Measurements from ENCODE around the gene SERPINA3. TPM values are rescaled to one million over a fixed set of nuclear protein-coding genes. Genes with fewer than 3 reads are reported as not detected.

The SERPINA3 gene
- total RNA-seq, 5 donors from 2014 or later (not counting 1 experiment from before 2014, with no cell fraction given), result 4.0 to 6.1 (median 4.4) TPM; not detected in 2

DNA sequence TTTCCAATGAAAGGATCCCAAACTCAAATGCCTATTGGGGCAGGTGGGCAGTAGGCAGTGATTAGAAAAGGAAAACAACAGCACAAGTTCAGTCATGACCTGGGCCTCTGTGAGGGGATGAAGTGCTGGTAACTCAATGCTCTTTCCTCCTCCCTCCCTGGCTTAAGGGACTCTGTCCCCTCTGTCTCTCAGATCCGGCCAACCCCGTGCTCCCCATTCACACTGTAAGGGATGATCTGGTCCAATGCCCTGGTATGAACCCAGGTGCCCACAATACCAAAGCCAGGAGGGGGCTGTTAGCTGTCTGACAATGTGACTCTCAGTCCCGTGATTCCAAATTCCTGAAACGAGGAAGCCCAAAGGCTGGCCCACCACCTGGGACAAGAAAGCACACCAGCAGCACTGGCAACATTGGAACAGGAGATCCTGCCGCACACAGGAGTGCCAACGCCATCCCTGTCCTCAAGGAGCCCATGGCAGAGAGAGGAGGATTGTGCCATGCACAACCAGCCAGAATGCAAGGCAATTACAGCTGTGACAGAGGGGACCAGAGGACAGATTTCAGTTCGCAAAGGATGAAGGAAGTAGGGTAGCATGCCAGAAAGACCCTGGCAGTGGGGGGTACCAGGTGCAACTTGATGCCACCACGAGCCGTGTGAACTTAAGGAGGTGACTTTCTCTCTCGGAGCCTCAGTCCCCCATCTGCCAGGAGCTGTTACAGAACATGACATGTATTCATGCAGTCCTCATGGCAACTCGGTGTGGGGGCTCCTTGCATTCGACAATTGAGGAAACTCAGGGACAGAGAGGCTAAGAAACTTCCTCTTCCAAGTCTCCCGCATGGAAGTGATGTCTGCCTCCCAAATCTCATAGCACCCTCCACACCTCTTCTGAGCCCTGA is 37.6 kb downstream of the SERPINA3 start:
- peaks cover 0 to 11% of the 10 kb centered on the region in 2 experiments for H3K27me3 ChIP-seq (replicated peaks in 1 of 2; ENCODE audit: control insufficient read depth in 2 of 2, extremely low read depth in 1 of 2, insufficient read depth in 2 of 2, low read length in 1 of 2)
- peaks cover 0 to 6% (median 4%) of the 10 kb centered on the region in 3 donors for H3K9me3 Mint-ChIP-seq
- H3K4me3 Mint-ChIP-seq, result no peak overlapping the region
- ChIA-PET CTCF (no interaction called here), POLR2A (no interaction called here)
- no peak overlapping the region for H3K27ac ChIP-seq (ENCODE audit: low read length)
- 76% methylated on average over 13 of the region's 13 CpGs for WGBS (ENCODE audit: insufficient coverage)
- H3K4me1 ChIP-seq (ENCODE audit: control insufficient read depth in 1 of 2, extremely low read depth in 1 of 2, insufficient read depth in 2 of 2, low read length in 2 of 2), result no peaks in the 10 kb centered on the region
- H3K27me3 Mint-ChIP-seq, result peaks cover 3% of the 10 kb centered on the region in 2 donors
- no peaks in the 10 kb centered on the region for H3K36me3 Mint-ChIP-seq
- no peaks in the 10 kb centered on the region for H3K36me3 ChIP-seq (ENCODE audit: control insufficient read depth in 2 of 2, extremely low read depth in 1 of 2, insufficient read depth in 1 of 2, low read length in 1 of 2)
- ATAC-seq (replicated peaks in 1 of 4), result no peak
- no peaks in the 10 kb centered on the region for H3K4me1 Mint-ChIP-seq
- no peak overlapping the region for H3K4me3 ChIP-seq (ENCODE audit: control insufficient read depth in 1 of 2, extremely low read depth in 1 of 2, low read length in 1 of 2)
- no peak overlapping the region for H3K27ac Mint-ChIP-seq
- no peak for DNase-seq
- H3K9me3 ChIP-seq, result no peaks in the 10 kb centered on the region

DNA sequence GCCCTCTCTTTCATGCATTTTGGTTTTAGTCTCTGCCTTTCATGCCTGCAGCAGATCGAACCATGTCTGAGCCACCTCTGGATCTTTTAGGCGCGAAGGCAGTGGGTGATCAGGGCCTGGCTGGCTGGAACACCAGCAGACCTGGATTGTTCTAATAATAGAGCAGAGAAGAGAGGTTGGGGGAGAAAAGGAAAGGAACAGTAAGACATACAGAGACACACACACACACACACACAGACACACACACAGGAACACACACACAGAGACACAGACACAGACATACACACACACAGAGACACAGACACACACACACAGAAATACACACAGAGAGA is 38.2 kb downstream of the SERPINA3 start:
- ChIA-PET POLR2A (no interaction called here), CTCF (no interaction called here)
- ATAC-seq (replicated peaks in 1 of 4), result no peak
- Histone ChIP-seq H3K4me3 (ENCODE audit: control insufficient read depth in 1 of 2, extremely low read depth in 1 of 2, low read length in 1 of 2) (no peak overlapping the region), H3K27ac (ENCODE audit: low read length) (no peak overlapping the region), H3K36me3 (ENCODE audit: control insufficient read depth in 2 of 2, extremely low read depth in 1 of 2, insufficient read depth in 1 of 2, low read length in 1 of 2) (no peaks in the 10 kb centered on the region), H3K4me1 (ENCODE audit: control insufficient read depth in 1 of 2, extremely low read depth in 1 of 2, insufficient read depth in 2 of 2, low read length in 2 of 2) (no peaks in the 10 kb centered on the region), H3K27me3 (replicated peaks in 1 of 2; ENCODE audit: control insufficient read depth in 2 of 2, extremely low read depth in 1 of 2, insufficient read depth in 2 of 2, low read length in 1 of 2) (peaks cover 0 to 10% of the 10 kb centered on the region in 2 experiments), H3K9me3 (no peaks in the 10 kb centered on the region)
- H3K4me3 Mint-ChIP-seq, result no peak overlapping the region
- H3K4me1 Mint-ChIP-seq, result no peaks in the 10 kb centered on the region
- peaks cover 1 to 3% of the 10 kb centered on the region in 2 donors for H3K27me3 Mint-ChIP-seq
- DNase-seq, result no peak
- H3K27ac Mint-ChIP-seq, result no peak overlapping the region
- H3K9me3 Mint-ChIP-seq, result peaks cover 0 to 6% (median 4%) of the 10 kb centered on the region in 3 donors
- no CpG with 5 or more reads among the region's 3 CpGs for WGBS (ENCODE audit: insufficient coverage)
- H3K36me3 Mint-ChIP-seq, result no peaks in the 10 kb centered on the region

DNA sequence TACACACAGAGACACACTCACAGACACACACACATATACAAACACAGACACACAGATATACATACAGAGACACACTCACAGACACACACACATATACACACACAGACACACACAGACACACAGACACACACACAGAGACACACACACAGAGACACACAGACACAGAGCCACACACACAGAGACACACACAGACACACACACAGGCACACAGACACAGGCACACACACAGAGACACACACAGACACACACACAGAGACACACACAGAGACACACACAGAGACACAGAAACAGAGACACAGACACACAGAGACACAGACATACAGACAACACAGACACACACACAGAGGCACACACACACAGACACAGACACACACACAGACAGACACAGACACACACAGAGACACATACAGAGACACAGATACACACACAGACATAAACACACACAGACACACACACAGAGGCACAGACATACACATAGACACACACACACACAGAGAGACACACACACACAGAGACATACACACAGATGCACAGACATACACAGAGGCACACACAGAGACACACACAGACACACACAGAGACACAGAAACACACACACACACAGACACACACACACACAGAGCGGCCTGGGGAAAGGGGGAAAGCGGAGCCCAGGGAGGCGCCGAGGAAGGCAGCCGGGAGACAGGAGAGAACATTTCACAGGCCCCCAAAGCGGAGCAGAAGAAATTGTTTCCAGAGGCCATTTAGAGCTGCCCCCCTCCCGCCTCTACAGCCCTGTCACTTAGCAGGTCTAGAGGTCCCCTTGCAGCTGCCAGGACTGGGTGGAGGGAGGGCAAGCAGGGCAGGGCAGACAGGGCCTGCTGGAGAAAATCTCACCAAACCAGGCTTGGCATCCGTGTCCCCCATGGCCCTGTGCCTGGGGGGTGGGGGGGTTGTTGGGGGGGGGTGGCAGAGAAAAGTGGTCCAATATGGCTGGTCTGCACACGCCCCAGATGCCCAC is 38.9 kb downstream of the SERPINA3 start:
- ATAC-seq (replicated peaks in 1 of 4) (no peak), DNase-seq (no peak)
- Mint-ChIP-seq H3K36me3 (no peaks in the 10 kb centered on the region), H3K27me3 (peaks cover 1 to 3% of the 10 kb centered on the region in 2 donors), H3K9me3 (peaks cover 0 to 1% (median under 1%) of the 10 kb centered on the region in 3 donors), H3K27ac (no peak overlapping the region), H3K4me3 (no peak overlapping the region), H3K4me1 (no peaks in the 10 kb centered on the region)
- Histone ChIP-seq H3K4me3 (ENCODE audit: control insufficient read depth in 1 of 2, extremely low read depth in 1 of 2, low read length in 1 of 2) (no peak overlapping the region), H3K4me1 (ENCODE audit: control insufficient read depth in 1 of 2, extremely low read depth in 1 of 2, insufficient read depth in 2 of 2, low read length in 2 of 2) (no peaks in the 10 kb centered on the region), H3K36me3 (ENCODE audit: control insufficient read depth in 2 of 2, extremely low read depth in 1 of 2, insufficient read depth in 1 of 2, low read length in 1 of 2) (no peaks in the 10 kb centered on the region), H3K27ac (ENCODE audit: low read length) (no peak overlapping the region), H3K9me3 (no peaks in the 10 kb centered on the region), H3K27me3 (replicated peaks in 1 of 2; ENCODE audit: control insufficient read depth in 2 of 2, extremely low read depth in 1 of 2, insufficient read depth in 2 of 2, low read length in 1 of 2) (peaks cover 0 to 10% of the 10 kb centered on the region in 2 experiments)
- POLR2A ChIA-PET, result no interaction called here
- CTCF ChIA-PET, result no interaction called here
- WGBS (ENCODE audit: insufficient coverage), result no CpG with 5 or more reads among the region's 9 CpGs

DNA sequence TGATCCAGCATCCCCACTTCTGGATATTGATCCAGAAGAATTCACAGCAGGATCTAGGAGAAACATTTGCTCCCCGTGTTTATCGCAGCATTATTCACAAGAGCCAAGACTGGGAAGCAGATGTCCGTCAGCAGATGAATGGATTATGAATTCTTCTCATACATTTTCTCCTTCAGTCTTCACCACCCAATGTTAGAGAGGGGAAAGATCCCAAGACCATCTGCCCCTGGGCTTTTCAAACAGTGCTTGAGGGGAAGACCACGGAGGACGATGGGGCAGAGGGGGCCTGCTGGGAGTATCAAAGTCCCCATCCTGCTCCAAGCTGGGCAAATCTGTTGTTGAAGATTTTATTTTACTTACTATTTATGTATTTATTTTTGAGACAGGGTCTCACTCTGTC is 41.1 kb downstream of the SERPINA3 start:
- ATAC-seq (replicated peaks in 1 of 4) (no peak), DNase-seq (no peak)
- peaks cover 0 to 10% of the 10 kb centered on the region in 2 experiments for H3K27me3 ChIP-seq (replicated peaks in 1 of 2; ENCODE audit: control insufficient read depth in 2 of 2, extremely low read depth in 1 of 2, insufficient read depth in 2 of 2, low read length in 1 of 2)
- no peaks in the 10 kb centered on the region for H3K4me1 Mint-ChIP-seq
- no peaks in the 10 kb centered on the region for H3K4me1 ChIP-seq (ENCODE audit: control insufficient read depth in 1 of 2, extremely low read depth in 1 of 2, insufficient read depth in 2 of 2, low read length in 2 of 2)
- H3K27ac Mint-ChIP-seq, result no peak overlapping the region
- H3K36me3 ChIP-seq (ENCODE audit: control insufficient read depth in 2 of 2, extremely low read depth in 1 of 2, insufficient read depth in 1 of 2, low read length in 1 of 2), result no peaks in the 10 kb centered on the region
- ChIA-PET CTCF (no interaction called here), POLR2A (no interaction called here)
- H3K9me3 Mint-ChIP-seq, result no peaks in the 10 kb centered on the region
- no peak overlapping the region for H3K4me3 ChIP-seq (ENCODE audit: control insufficient read depth in 1 of 2, extremely low read depth in 1 of 2, low read length in 1 of 2)
- no CpG with 5 or more reads among the region's 5 CpGs for WGBS (ENCODE audit: insufficient coverage)
- no peaks in the 10 kb centered on the region for H3K9me3 ChIP-seq
- peaks cover 1 to 3% of the 10 kb centered on the region in 2 donors for H3K27me3 Mint-ChIP-seq
- H3K36me3 Mint-ChIP-seq, result no peaks in the 10 kb centered on the region
- no peak overlapping the region for H3K4me3 Mint-ChIP-seq
- H3K27ac ChIP-seq (ENCODE audit: low read length), result no peak overlapping the region

DNA sequence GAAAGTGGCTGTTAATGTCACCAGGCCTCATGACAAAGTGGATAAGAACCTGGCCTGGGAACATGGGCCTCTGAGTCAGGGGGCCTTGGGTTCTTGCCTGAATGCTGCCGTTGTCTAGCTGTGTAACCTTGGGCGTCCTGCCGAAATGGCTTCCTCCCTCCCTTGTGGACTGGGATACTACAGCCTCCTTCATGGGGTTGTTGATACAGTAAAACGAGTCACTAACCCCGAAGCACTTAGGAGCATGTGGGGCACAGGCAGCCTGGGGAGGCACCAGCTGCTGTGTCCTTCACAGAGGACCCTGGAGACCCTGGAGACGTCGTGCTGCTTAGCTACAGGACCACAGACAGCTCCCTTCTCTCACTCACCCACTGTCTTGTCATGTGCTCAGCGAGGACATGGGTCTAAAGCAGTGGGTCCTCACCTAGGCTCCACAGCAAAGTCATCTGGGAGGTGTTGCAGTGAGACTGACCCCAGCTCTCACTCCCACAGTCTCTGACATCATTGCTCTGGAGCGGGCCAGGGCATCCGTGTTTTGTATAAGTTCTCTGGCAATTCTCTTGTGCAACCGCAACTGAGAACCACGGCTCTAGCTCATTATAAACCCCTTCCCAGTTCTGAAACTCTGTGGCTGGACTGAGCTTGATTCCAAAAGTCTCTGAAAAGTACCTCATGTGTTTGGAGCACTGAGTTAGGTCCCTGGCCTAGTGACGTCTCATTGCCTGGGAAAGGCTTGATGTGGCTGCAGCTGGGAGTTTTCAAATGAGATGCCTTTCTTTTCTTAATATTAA is 42.1 kb downstream of the SERPINA3 start:
- ChIA-PET POLR2A (no interaction called here), CTCF (interaction anchor here in 1 of 2 donors (0.6 kb wide), 1 partner anchor 419 kb away, joined by 6 read pairs; no protein-coding TSS in a partner anchor)
- Histone ChIP-seq H3K36me3 (ENCODE audit: control insufficient read depth in 2 of 2, extremely low read depth in 1 of 2, insufficient read depth in 1 of 2, low read length in 1 of 2) (no peaks in the 10 kb centered on the region), H3K27me3 (replicated peaks in 1 of 2; ENCODE audit: control insufficient read depth in 2 of 2, extremely low read depth in 1 of 2, insufficient read depth in 2 of 2, low read length in 1 of 2) (peaks cover 0 to 8% of the 10 kb centered on the region in 2 experiments), H3K4me1 (ENCODE audit: control insufficient read depth in 1 of 2, extremely low read depth in 1 of 2, insufficient read depth in 2 of 2, low read length in 2 of 2) (no peaks in the 10 kb centered on the region), H3K27ac (ENCODE audit: low read length) (no peak overlapping the region), H3K9me3 (no peaks in the 10 kb centered on the region), H3K4me3 (ENCODE audit: control insufficient read depth in 1 of 2, extremely low read depth in 1 of 2, low read length in 1 of 2) (no peak overlapping the region)
- no peak overlapping the region for H3K27ac Mint-ChIP-seq
- no peak for DNase-seq
- no peak for ATAC-seq (replicated peaks in 1 of 4)
- no peak overlapping the region for H3K4me3 Mint-ChIP-seq
- no peaks in the 10 kb centered on the region for H3K4me1 Mint-ChIP-seq
- no peaks in the 10 kb centered on the region for H3K36me3 Mint-ChIP-seq
- no peaks in the 10 kb centered on the region for H3K9me3 Mint-ChIP-seq
- H3K27me3 Mint-ChIP-seq, result peaks cover 1 to 3% of the 10 kb centered on the region in 2 donors
- WGBS (ENCODE audit: insufficient coverage), result 60% methylated on average over 12 of the region's 13 CpGs
